Fibroblast of villous mesenchyme (primary cell): ENCODE measurements around the gene IGF2. TPM values are rescaled to one million over a fixed set of nuclear protein-coding genes. Genes with fewer than 3 reads are reported as not detected.

Experiments
- DNase-seq: peaks from one replicate; pipeline ENCODE4 v3.0.0-alpha.2; 2010; ENCODE audit warnings: low read depth
- H3K4me3 ChIP-seq: 2 replicates; pipeline ENCODE4 v1.5.1; 2011; ENCODE audit warnings: low read depth, mild to moderate bottlenecking, low read length
- small RNA-seq: library from RNA; depleted of rRNA; stranded (forward); fragments of <200 nt; gene quantifications from one replicate; pipeline ENCODE3, GENCODE V24; 2012
- total RNA-seq: library from RNA; depleted of rRNA; stranded (reverse); fragments of >200 nt; gene quantifications from 2 replicates; pipeline ENCODE4 v1.2.3, GENCODE V29; 2012
- TF ChIP-seq, protein P1 (sequence below): IDR thresholded peaks from 2 replicates; pipeline ENCODE4 v1.5.1; 2012; ENCODE audit warnings: low read depth, mild to moderate bottlenecking, low read length; ENCODE audit not compliant: insufficient read depth

Gene IGF2
- total RNA-seq, 1 donor, result 26.8 TPM

DNA sequence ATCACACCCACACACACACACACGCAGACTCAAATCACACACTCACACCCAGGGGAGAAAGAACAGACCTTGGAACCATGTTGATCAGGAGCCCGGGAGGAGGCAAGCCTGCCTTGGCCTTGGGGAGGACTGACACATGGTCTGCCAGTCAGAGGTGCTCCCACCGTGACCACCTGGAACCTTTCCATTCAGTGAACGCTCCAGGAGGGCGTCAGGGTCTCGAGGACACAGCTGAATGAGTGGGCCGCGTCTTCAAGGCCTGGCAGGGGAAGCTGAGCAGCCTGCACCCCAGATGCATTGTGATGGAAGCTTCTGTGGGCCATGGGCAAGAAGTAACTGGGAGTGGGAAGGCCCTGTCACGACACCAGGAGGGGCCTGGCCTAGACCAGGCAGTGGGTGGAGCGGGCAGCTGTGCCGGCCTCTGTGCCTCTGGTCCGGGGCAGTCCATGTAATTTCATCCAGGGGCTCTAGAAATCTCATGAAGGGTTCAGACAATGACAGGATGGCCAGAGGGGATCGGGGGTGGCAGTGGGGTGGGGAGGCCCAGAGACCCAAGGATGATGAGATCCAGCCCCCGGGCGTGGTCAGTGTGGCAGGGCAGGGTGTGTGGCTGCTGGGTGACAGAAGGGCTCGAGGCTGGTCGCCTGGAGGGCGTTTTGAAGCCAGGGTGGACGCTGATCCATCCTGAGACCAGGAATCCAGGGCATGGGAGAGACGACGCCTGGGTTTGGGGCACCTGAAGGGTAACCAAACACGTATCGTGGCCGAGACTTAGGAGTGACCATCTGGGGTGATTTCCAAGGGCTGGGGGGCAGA lies 53.7 kb downstream of the IGF2 start:
- H3K4me3 ChIP-seq, result no peak overlapping the region
- DNase-seq, result no peak
- TF ChIP-seq, protein P1, sequence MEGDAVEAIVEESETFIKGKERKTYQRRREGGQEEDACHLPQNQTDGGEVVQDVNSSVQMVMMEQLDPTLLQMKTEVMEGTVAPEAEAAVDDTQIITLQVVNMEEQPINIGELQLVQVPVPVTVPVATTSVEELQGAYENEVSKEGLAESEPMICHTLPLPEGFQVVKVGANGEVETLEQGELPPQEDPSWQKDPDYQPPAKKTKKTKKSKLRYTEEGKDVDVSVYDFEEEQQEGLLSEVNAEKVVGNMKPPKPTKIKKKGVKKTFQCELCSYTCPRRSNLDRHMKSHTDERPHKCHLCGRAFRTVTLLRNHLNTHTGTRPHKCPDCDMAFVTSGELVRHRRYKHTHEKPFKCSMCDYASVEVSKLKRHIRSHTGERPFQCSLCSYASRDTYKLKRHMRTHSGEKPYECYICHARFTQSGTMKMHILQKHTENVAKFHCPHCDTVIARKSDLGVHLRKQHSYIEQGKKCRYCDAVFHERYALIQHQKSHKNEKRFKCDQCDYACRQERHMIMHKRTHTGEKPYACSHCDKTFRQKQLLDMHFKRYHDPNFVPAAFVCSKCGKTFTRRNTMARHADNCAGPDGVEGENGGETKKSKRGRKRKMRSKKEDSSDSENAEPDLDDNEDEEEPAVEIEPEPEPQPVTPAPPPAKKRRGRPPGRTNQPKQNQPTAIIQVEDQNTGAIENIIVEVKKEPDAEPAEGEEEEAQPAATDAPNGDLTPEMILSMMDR, result no peak

DNA sequence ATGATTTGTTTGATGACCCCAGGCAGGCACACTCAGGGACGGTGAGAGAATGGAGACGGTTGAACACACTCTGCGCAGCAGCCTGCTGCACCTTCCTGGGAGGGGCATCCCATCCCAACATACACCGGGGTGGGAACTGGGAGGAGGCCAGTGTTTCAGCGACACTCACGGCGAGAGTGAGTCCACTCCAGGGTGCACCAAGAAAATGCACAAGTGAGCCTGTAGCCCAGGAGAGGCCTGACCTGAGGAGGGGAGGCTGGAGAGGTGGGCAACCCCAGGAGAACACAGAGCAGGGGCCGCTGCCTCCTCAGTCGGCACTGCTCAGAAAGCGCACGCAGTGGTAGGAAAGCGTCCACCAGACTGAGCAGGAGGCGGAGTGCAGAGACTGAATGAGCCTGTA lies 54.5 kb downstream of the IGF2 start:
- no peak overlapping the region for H3K4me3 ChIP-seq
- no peak for DNase-seq
- TF ChIP-seq, protein P1, result no peak

Small RNAs within 50 kb of the gene (small RNA-seq; reads per million reads assigned to genes)
- gene MIR4686, result not detected
- gene MIR483, result 13.5 reads per million, percentile 92 among the genes with 10 or more reads in this experiment

Other genes starting within 250 kb of the IGF2 start
- not detected in 2 replicates for gene PRR33, start 247.5 kb downstream of the IGF2 start, total RNA-seq
- not detected in 2 replicates for gene TNNT3, start 219.7 kb downstream of the IGF2 start, total RNA-seq
- gene MRPL23, start 192.1 kb downstream of the IGF2 start, total RNA-seq, result 107 and 143 TPM in 2 replicates
- 72.5 and 161 TPM in 2 replicates for gene H19, start 141.5 kb downstream of the IGF2 start, total RNA-seq
- not detected in 2 replicates for gene INS, start 21.8 kb upstream of the IGF2 start, total RNA-seq
- gene TH, start 32.4 kb upstream of the IGF2 start, total RNA-seq, result not detected in 2 replicates
- gene ASCL2, start 131.2 kb upstream of the IGF2 start, total RNA-seq, result not detected in 2 replicates
- not detected in 2 replicates for gene C11orf21, start 162.5 kb upstream of the IGF2 start, total RNA-seq
- gene TSPAN32, start 162.6 kb upstream of the IGF2 start, total RNA-seq, result under 0.01 and 0.43 TPM in 2 replicates
- gene CD81, start 237.9 kb upstream of the IGF2 start, total RNA-seq, result 220 and 257 TPM in 2 replicates